IPS DF 4.7 (cell line): ENCODE data around the gene ILKAP.

Source experiments
- DNase-seq: peaks from one replicate; pipeline ENCODE4 v3.0.0-alpha.2; 2013; ENCODE audit warnings: low spot score; ENCODE audit errors: extremely low read depth

Gene ILKAP

GRCh38 chr2:238137885-238138284 lies 65.6 kb downstream of the ILKAP start:
- DNase-seq: no peak

GRCh38 chr2:238136820-238137537 lies 66.5 kb downstream of the ILKAP start:
- DNase-seq: no peak

GRCh38 chr2:238135601-238136150 lies 67.8 kb downstream of the ILKAP start:
- no peak for DNase-seq

DNA sequence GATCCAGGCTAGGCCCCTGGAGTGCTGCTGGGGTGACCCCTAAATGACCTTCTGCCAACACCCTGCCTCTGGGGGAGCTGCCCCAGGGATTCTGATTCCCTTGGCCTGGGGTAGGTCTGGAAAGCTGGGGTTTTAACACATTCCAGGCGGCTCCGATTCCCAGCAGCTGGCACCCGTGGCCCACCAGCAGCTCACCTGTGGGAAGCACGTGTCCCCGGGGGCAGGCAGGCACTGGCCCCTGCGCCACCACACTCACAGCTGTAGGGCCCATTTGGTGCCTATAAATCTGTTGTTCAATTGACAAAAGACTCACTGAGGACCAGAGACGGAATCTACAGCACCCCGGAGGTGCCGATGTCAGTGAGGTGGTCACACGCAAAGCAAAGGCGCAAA lies 69.1 kb downstream of the ILKAP start:
- no peak for DNase-seq

DNA sequence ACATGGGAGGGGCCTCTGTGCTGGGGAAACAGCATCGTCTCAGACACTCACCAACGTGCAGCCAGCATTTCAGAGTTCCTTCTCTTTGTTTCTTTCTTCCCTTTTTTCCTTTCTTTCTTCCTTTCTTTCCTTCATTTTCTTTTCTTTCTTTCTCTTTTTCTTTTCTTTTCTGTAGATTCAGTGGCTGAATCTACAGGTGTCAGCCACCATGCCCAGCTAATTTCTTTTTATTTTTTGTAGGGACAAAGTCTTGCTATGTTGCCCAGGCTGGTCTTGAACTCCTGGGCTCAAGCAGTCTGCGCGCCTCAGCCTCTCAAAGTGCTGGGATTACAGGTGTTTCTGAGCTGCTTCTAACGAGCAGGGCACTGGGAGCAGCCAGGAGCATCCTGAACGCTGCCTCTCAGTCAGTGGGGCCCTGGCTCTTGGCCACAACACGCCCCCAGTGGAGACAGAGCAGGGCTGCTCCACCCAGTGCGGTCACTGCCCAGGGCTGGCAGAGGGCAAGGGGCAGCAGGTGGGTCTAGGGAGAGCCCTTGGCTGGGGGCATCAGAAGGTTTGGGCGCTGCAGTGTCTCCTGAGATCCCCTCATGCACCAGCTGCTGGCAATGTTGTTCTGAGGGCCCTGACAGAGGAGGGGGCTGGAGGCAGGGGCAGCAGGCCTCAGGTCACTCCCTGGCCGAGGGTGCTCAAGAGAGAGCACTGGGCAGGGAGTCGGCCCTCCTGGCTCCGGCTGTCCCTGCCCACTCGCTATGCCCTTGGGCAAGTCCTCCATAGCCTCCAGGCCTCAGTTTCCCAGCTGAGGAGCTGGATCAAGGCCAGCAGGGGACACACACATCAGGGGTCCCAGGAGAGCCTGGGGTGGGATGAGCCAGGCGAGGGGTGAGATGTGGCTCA lies 69.7 kb downstream of the ILKAP start:
- DNase-seq: no peak

DNA sequence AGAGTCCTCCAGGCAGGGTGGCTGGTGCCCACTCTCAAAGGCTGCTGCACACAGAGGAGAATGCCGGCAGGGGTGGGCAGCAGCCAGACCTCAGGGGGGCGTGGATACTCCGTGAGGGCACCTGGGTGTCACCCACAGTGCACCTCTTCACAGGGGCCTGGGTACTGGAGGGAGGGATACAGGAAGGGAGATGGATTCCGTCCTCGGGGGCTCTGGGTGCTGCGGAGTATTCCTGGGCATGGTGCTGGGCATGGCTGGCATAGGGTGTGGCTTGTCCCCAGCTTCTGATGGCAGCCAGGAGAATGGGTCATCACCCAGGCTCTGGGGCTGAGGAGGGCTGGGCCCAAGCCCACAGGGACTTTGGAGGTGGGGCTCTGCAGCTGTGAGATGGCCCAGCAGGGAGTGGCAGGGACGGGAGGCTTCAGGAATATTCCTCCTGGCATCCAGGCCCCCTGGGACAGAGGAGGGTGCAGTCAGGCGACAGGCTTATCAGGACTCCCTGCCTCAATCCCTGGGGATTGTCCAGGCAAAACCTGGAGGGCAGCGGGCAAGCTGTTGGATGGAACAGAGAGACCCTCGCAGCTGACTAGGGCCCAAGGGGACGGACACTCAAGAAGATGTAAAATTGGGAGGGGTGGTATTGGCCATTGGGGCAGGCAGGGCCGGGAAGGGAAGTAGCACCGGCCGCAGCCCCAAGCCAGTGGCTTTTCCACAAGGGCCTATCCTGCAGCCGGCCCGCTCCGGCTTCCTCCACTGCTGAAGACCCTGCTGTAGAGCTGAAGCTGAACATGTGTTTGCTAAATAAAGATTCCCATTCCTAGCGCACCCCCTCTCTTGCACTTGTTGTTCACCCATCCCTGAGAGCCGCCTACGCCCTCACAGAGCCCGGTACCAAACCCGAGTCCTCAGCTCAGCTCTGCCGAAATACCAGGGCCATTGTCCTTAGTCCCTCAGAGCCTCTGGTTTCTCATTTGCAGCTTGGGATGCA lies 70.7 kb downstream of the ILKAP start:
- DNase-seq: no peak

DNA sequence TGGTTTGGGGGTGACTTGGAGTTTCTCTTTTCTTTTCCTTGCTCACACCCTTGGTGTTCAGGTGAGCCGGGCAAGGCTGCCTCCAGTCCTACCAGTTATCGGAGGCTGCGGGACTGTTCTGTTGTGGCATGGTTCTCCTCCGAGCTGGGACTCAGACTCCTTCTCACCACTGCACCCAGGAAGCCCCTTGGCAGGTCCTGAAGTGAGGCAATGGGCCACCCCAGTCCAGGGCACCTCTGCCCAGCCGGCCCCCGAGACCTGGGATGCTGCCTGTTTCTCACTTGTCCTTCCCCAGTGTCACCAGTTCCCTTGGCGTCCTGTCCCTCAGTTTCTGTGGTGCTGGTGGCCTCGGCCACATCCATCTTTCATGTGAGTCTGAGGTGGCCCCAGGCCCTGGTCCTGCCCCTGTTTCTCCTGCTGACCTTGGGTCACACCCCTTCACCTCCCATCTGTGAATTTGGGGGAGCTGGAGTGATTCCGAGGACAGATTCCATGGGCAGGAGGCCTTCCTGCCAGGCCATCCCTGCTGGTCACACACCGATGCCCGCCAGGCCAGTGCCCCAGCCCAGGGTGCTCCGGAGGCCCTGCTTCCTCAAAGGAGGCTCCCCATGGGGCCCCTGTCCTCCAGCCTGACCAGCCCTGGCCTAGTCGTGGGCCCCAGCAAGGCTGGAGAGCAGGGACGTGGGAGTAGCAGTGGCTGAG lies 71.6 kb downstream of the ILKAP start:
- no peak for DNase-seq

- no peak for DNase-seq
Measured at GRCh38 chr2:238130696-238131628, 72.5 kb downstream of the ILKAP start.

DNA sequence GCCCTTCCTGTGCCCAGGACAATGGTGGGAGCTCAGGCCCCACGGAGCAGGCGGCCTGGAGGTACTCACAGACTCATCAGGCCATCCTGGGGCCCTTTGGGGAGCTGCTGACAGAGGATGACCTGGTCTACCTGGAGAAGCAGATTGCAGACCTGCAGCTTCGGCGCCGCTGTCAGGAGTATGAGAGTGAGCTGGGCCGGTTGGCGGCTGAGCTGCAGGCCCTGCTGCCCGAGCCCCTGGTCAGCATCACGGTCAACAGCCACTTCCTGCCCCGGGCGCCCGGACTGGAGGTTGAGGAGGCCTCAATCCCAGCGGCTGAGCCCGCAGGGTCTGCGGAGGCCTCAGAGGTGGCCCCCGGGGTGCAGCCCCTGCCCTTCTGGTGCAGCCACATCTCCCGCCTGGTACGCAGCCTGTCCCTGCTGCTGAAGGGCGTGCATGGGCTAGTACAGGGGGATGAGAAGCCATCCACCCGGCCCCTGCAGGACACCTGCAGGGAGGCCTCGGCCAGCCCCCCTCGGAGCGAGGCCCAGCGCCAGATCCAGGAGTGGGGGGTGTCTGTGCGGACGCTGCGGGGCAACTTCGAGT lies 73.3 kb downstream of the ILKAP start:
- no peak for DNase-seq

- DNase-seq: no peak
Measured at GRCh38 chr2:238129166-238130010, 74.1 kb downstream of the ILKAP start.

DNA sequence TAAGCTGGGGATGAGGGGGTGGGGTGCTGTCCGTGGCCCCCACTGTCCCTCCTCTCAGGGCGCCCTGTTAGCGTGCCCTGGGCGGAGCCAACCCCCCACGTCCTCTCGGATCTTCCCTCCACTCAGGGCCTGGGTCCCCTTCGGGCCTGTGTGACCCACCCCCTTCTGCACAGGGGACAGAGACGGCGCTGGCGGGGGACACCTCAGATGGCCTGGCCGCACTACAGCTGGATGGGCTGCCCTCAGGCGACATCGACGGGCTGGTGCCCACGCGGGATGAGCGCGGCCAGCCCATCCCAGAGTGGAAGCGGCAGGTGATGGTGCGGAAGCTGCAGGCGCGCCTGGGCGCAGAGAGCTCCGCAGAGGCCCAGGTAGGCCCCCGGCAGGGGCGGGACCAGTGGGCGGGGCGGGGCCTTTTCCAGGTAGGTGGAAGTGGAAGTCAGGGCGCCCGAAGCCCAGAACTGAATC lies 74.9 kb downstream of the ILKAP start:
- DNase-seq: no peak

DNA sequence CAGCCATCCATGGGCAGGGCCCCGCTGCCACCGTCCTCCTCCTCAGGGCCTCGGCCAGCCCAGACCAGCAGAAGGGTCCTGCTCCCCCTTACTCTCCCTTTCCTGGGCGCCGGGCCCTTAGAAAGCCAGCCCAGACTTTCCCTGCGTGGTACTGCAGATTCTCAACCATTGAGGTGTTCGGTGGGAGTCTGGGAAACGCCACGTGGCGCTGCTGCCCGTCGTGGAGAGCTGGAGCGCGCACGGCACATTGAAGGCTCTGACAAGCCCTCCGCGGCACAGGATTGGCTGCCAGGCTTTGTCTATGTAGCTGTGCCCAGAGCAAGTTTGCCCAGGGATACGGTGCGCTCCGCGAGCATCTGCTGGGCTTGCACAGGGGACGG lies 75.4 kb downstream of the ILKAP start:
- DNase-seq: no peak

GRCh38 chr2:238127165-238128060 lies 76.1 kb downstream of the ILKAP start:
- DNase-seq: no peak

DNA sequence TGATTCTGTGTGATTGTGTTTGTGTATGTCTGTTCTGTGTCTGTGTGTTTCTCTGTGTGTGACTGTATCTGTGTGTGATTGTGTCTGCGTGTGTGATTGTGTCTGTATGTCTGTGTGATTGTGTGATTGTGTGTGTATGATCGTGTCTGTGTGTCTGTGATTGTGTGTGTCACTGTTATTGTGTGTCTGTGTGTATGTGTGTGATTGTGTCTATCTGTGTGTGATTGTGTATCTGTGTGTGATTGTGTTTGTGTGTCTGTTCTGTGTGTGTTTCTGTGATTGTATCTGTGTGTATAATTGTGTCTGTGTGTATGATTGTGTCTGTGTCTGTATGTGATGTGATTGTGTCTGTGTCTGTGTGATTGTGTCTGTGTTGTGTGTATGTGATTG lies 76.7 kb downstream of the ILKAP start:
- DNase-seq: no peak

- DNase-seq: no peak
Measured at GRCh38 chr2:238126338-238126737, 77.2 kb downstream of the ILKAP start.

GRCh38 chr2:238125127-238125885 lies 78.2 kb downstream of the ILKAP start:
- no peak for DNase-seq
